Mesothelial cell of epicardium (in vitro differentiated cells): ENCODE results near the gene GHR. TPM values are rescaled to one million over a fixed set of nuclear protein-coding genes. Genes with fewer than 3 reads are reported as not detected.
"Not testable (repeated sequence)": the region's sequence is repeated elsewhere in the genome, so short reads cannot be mapped to it uniquely, and the experiment has no call there.

ENCODE experiments used
- DNase-seq, 2 experiments: peaks; one replicate each; pipeline ENCODE4 v3.0.0; 2021; ENCODE audit warnings: low spot score in 2 of 2; ENCODE audit not compliant: unreplicated experiment in 2 of 2
- H3K27ac Mint-ChIP-seq: 2 replicates; pipeline ENCODE4 v1.8.0; 2021; ENCODE audit warnings: mixed read lengths
- H3K27me3 Mint-ChIP-seq: 2 replicates; pipeline ENCODE4 v1.8.0; 2021; ENCODE audit warnings: low read depth, mixed read lengths
- H3K36me3 Mint-ChIP-seq: 2 replicates; pipeline ENCODE4 v1.8.0; 2021; ENCODE audit warnings: mixed read lengths
- H3K4me1 Mint-ChIP-seq: 2 replicates; pipeline ENCODE4 v1.8.0; 2021; ENCODE audit warnings: mixed read lengths
- H3K4me3 Mint-ChIP-seq: 2 replicates; pipeline ENCODE4 v1.8.0; 2021; ENCODE audit warnings: mild to moderate bottlenecking, moderate library complexity, mixed read lengths
- H3K9me3 Mint-ChIP-seq: 2 replicates; pipeline ENCODE4 v1.8.0; 2021; ENCODE audit warnings: mixed read lengths
- CTCF ChIP-seq: fragments of 200-600 bp; sonication (generic); IDR thresholded peaks from one replicate; pipeline ENCODE4 v1.5.0; 2021; ENCODE audit warnings: antibody characterized with exemption; ENCODE audit not compliant: unreplicated experiment
- total RNA-seq: library from RNA; stranded (reverse); gene quantifications from 3 replicates; pipeline ENCODE4 v1.2.1, GENCODE V29; 2021

Gene GHR
- total RNA-seq, 1 donor from 2014 or later, result 7.9 TPM

DNA sequence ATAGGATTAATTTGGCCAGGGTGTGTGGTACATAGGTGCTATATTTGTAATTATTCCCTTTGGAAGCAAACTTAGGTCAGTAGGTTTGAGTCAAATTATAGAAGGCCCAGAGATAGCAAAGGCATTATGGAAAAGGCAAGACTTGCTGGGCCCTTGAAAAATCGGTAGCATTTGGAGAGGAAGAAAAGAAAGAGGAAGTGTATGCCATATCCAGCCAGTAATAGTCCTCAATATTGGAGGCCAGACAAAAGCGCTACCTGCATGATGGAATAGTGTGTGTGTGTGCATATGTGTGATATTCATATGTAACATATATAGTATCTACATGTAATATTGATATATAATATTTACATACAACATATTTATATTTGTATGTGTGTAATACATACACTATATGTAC, 146.1 kb downstream of the GHR start:
- H3K27ac Mint-ChIP-seq, result no peak overlapping the region
- peaks cover 32% of the 10 kb centered on the region for H3K4me1 Mint-ChIP-seq
- H3K36me3 Mint-ChIP-seq, result no peaks in the 10 kb centered on the region
- H3K9me3 Mint-ChIP-seq, result no peaks in the 10 kb centered on the region
- no peaks in the 10 kb centered on the region for H3K27me3 Mint-ChIP-seq
- no peak overlapping the region for H3K4me3 Mint-ChIP-seq
- no peak for DNase-seq
- no peak for TF ChIP-seq CTCF

GRCh38 chr5:42569953-42570548, 146.8 kb downstream of the GHR start:
- no peak for DNase-seq
- Mint-ChIP-seq H3K27ac (no peak overlapping the region), H3K9me3 (no peaks in the 10 kb centered on the region), H3K4me3 (no peak overlapping the region), H3K27me3 (no peaks in the 10 kb centered on the region), H3K4me1 (peaks cover 29% of the 10 kb centered on the region), H3K36me3 (no peaks in the 10 kb centered on the region)
- TF ChIP-seq CTCF, result no peak

GRCh38 chr5:42570966-42571960, 148.0 kb downstream of the GHR start:
- no peaks in the 10 kb centered on the region for H3K27me3 Mint-ChIP-seq
- H3K4me1 Mint-ChIP-seq, result peaks cover 17% of the 10 kb centered on the region
- no peak overlapping the region for H3K27ac Mint-ChIP-seq
- no peaks in the 10 kb centered on the region for H3K9me3 Mint-ChIP-seq
- H3K36me3 Mint-ChIP-seq, result no peaks in the 10 kb centered on the region
- H3K4me3 Mint-ChIP-seq, result no peak overlapping the region
- no peak for TF ChIP-seq CTCF
- DNase-seq, result no peak

DNA sequence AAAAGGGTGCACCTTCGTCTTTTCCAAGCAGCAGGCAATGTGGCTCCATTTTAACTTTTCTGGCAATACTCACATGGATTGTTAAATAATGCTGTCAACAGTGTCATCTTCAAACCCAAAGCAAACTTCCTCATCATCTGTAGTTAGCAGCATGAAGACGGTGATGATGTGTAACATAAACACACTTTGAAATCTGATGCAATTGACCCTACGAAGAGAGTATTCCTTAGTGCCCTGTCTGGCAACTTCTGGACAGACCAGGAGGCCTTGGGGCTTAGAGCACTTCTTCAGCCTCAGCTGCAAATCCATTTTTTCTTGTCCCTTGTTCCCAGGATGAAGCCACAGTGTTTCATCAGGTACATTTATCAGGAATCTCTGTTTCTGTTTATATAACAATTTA, 149.1 kb downstream of the GHR start:
- H3K27me3 Mint-ChIP-seq, result no peaks in the 10 kb centered on the region
- DNase-seq, result no peak
- peaks cover 8% of the 10 kb centered on the region for H3K4me1 Mint-ChIP-seq
- H3K27ac Mint-ChIP-seq, result no peak overlapping the region
- TF ChIP-seq CTCF, result no peak
- no peak overlapping the region for H3K4me3 Mint-ChIP-seq
- no peaks in the 10 kb centered on the region for H3K9me3 Mint-ChIP-seq
- H3K36me3 Mint-ChIP-seq, result no peaks in the 10 kb centered on the region

- no peaks in the 10 kb centered on the region for H3K36me3 Mint-ChIP-seq
- H3K27me3 Mint-ChIP-seq, result no peaks in the 10 kb centered on the region
- H3K4me1 Mint-ChIP-seq, result no peaks in the 10 kb centered on the region
- no peaks in the 10 kb centered on the region for H3K9me3 Mint-ChIP-seq
- no peak for DNase-seq
- no peak for TF ChIP-seq CTCF
- H3K27ac Mint-ChIP-seq, result no peak overlapping the region
- H3K4me3 Mint-ChIP-seq, result no peak overlapping the region
Measured at GRCh38 chr5:42573386-42573785, 150.1 kb downstream of the GHR start.

GRCh38 chr5:42575914-42576313, 152.7 kb downstream of the GHR start:
- DNase-seq, H3K4me1 Mint-ChIP-seq, H3K4me3 Mint-ChIP-seq, H3K27me3 Mint-ChIP-seq, H3K27ac Mint-ChIP-seq, H3K9me3 Mint-ChIP-seq, H3K36me3 Mint-ChIP-seq: not testable (repeated sequence)

DNA sequence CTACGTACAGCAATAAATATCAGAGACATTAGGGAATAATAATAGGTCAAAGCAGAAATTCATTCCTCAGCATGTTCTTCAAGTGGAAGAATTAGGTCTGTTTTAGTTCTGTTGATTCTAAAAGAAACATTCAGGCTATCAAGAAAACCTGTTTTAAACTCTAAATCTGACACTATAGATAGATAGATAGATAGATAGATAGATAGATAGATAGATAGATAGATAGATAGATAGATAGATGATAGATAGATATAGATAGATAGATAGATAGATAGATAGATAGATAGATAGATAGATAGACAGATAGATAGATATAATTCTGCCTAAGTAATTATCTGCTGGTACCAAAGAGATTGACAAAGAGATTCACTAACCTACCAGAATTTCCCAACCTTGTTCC, 155.7 kb downstream of the GHR start:
- H3K27ac Mint-ChIP-seq, DNase-seq, H3K36me3 Mint-ChIP-seq, H3K9me3 Mint-ChIP-seq, H3K27me3 Mint-ChIP-seq, H3K4me1 Mint-ChIP-seq, H3K4me3 Mint-ChIP-seq: not testable (repeated sequence)
